HS-27A (cell line): Measurements from ENCODE around the gene PLCG1.
A peak's percentile ranks its signal among the peaks of the same experiment; 100 is the strongest.
"Not testable (repeated sequence)": the region's sequence is repeated elsewhere in the genome, so short reads cannot be mapped to it uniquely, and the experiment has no call there.

ENCODE experiments used
- DNase-seq: peaks from one replicate; pipeline ENCODE4 v3.0.0-alpha.2; 2012; ENCODE audit warnings: low read depth, missing footprints

PLCG1 gene

GRCh38 chr20:41124451-41125094, 12.8 kb upstream of the PLCG1 start:
- no peak for DNase-seq

GRCh38 chr20:41125530-41126457, 11.5 kb upstream of the PLCG1 start:
- DNase-seq, result no peak

- DNase-seq, result no peak
Observed at GRCh38 chr20:41126719-41127118, 10.6 kb upstream of the PLCG1 start.

- DNase-seq, result not testable (repeated sequence)
Observed at GRCh38 chr20:41128317-41128716, 9.0 kb upstream of the PLCG1 start.

GRCh38 chr20:41131594-41132387, 5.6 kb upstream of the PLCG1 start:
- DNase-seq, result no peak

- not testable (repeated sequence) for DNase-seq
Observed at GRCh38 chr20:41132388-41132775, 5.0 kb upstream of the PLCG1 start.

- DNase-seq, result no peak
Observed at GRCh38 chr20:41133709-41134361, 3.5 kb upstream of the PLCG1 start.

- DNase-seq, result no peak
Observed at GRCh38 chr20:41134362-41135186, 2.8 kb upstream of the PLCG1 start.

GRCh38 chr20:41135187-41135887, 2.0 kb upstream of the PLCG1 start:
- DNase-seq, result peak; percentile 17

GRCh38 chr20:41135888-41136679, 1.3 kb upstream of the PLCG1 start:
- DNase-seq, result no peak

GRCh38 chr20:41137614-41138474, 501 bp downstream of the PLCG1 start:
- peak; percentile 48 for DNase-seq

GRCh38 chr20:41138475-41139226, 1.3 kb downstream of the PLCG1 start:
- DNase-seq, result no peak

GRCh38 chr20:41139227-41140093, 2.1 kb downstream of the PLCG1 start:
- DNase-seq, result no peak

- no peak for DNase-seq
Observed at GRCh38 chr20:41140226-41141133, 3.1 kb downstream of the PLCG1 start.

GRCh38 chr20:41141153-41141815, 3.9 kb downstream of the PLCG1 start:
- DNase-seq, result no peak
